GM18517 (cell line): ENCODE data around the gene CDR2L.
A peak's percentile ranks its signal among the peaks of the same experiment; 100 is the strongest.
"Not testable (repeated sequence)": the region's sequence is repeated elsewhere in the genome, so short reads cannot be mapped to it uniquely, and the experiment has no call there.

Source experiments
- ATAC-seq: cut with Tn5 transposase; IDR thresholded peaks from one replicate; pipeline ENCODE4 v1.9.1; 2021; ENCODE audit warnings: mild to moderate bottlenecking, moderate library complexity; ENCODE audit not compliant: unreplicated experiment

CDR2L gene

GRCh38 chr17:75008373-75008772 lies 20.9 kb downstream of the CDR2L start:
- no peak for ATAC-seq

GRCh38 chr17:75009139-75009724 lies 21.8 kb downstream of the CDR2L start:
- no peak for ATAC-seq

GRCh38 chr17:75010683-75011400 lies 23.4 kb downstream of the CDR2L start:
- no peak for ATAC-seq

- ATAC-seq = no peak
Observed at GRCh38 chr17:75011401-75012095, 24.1 kb downstream of the CDR2L start.

GRCh38 chr17:75012096-75012345 lies 24.6 kb downstream of the CDR2L start:
- ATAC-seq = no peak

- peak; percentile 72 for ATAC-seq
Observed at GRCh38 chr17:75012346-75013091, 25.1 kb downstream of the CDR2L start, which contains the start of gene MRPL58. MRPL58 (plus strand) TSS chr17:75012670; CDS start chr17:75012687, 17 bp downstream.

GRCh38 chr17:75013092-75013559 lies 25.7 kb downstream of the CDR2L start:
- no peak for ATAC-seq

- ATAC-seq = no peak
Observed at GRCh38 chr17:75019146-75019545, 31.7 kb downstream of the CDR2L start.

- no peak for ATAC-seq
Observed at GRCh38 chr17:75019710-75020109, 32.3 kb downstream of the CDR2L start.

GRCh38 chr17:75020331-75021110 lies 33.1 kb downstream of the CDR2L start:
- no peak for ATAC-seq

- no peak for ATAC-seq
Observed at GRCh38 chr17:75024686-75025397, 37.4 kb downstream of the CDR2L start.

- not testable (repeated sequence) for ATAC-seq
Observed at GRCh38 chr17:75025398-75025734, 37.9 kb downstream of the CDR2L start.

- not testable (repeated sequence) for ATAC-seq
Observed at GRCh38 chr17:75026650-75027049, 39.2 kb downstream of the CDR2L start.

GRCh38 chr17:75030161-75030560 lies 42.7 kb downstream of the CDR2L start:
- no peak for ATAC-seq

GRCh38 chr17:75031972-75032719 lies 44.7 kb downstream of the CDR2L start:
- no peak for ATAC-seq

- ATAC-seq = no peak
Observed at GRCh38 chr17:75032720-75033280, 45.4 kb downstream of the CDR2L start.

GRCh38 chr17:75033346-75034235 lies 46.2 kb downstream of the CDR2L start:
- ATAC-seq = no peak
